Measurements from ENCODE around the gene CLEC6A.
"Not testable (repeated sequence)": the region's sequence is repeated elsewhere in the genome, so short reads cannot be mapped to it uniquely, and the experiment has no call there.

CLEC6A gene

GRCh38 chr12:8455727-8456360 is at the start of gene CLEC6A:
CLEC6A (plus strand) TSS chr12:8455962; CDS start chr12:8456112, 150 bp downstream.
- DNase-seq: no peak

- peak; percentile 73 for DNase-seq
Observed at GRCh38 chr12:8419576-8419975, 36.2 kb upstream of the CLEC6A start.

GRCh38 chr12:8420506-8420905 is 35.3 kb upstream of the CLEC6A start:
- DNase-seq: no peak

- not testable (repeated sequence) for DNase-seq
Observed at GRCh38 chr12:8444536-8445278, 11.1 kb upstream of the CLEC6A start.

- no peak for DNase-seq
Observed at GRCh38 chr12:8445731-8446130, 10.0 kb upstream of the CLEC6A start.

GRCh38 chr12:8446642-8447547 is 8.9 kb upstream of the CLEC6A start:
- DNase-seq: no peak

- DNase-seq: no peak
Observed at GRCh38 chr12:8449355-8449859, 6.4 kb upstream of the CLEC6A start.

- no peak for DNase-seq
Observed at GRCh38 chr12:8452036-8452435, 3.7 kb upstream of the CLEC6A start.

- DNase-seq: no peak
Observed at GRCh38 chr12:8453021-8453513, 2.7 kb upstream of the CLEC6A start.

GRCh38 chr12:8453796-8454195 is 2.0 kb upstream of the CLEC6A start:
- no peak for DNase-seq

- no peak for DNase-seq
Observed at GRCh38 chr12:8455271-8455670, 491 bp upstream of the CLEC6A start.

- DNase-seq: no peak
Observed at GRCh38 chr12:8461426-8461825, 5.7 kb downstream of the CLEC6A start.

- DNase-seq: no peak
Observed at GRCh38 chr12:8465301-8465996, 9.7 kb downstream of the CLEC6A start.

GRCh38 chr12:8466241-8466640 is 10.5 kb downstream of the CLEC6A start:
- no peak for DNase-seq

- no peak for DNase-seq
Observed at GRCh38 chr12:8471090-8471489, 15.3 kb downstream of the CLEC6A start.

GRCh38 chr12:8475508-8476203 is 19.9 kb downstream of the CLEC6A start:
- DNase-seq: no peak

GRCh38 chr12:8482571-8483061 is 26.9 kb downstream of the CLEC6A start:
- DNase-seq: no peak

- no peak for DNase-seq
Observed at GRCh38 chr12:8483079-8483478, 27.3 kb downstream of the CLEC6A start.

- no peak for DNase-seq
Observed at GRCh38 chr12:8491646-8492530, 36.1 kb downstream of the CLEC6A start.

GRCh38 chr12:8493084-8493483 is 37.3 kb downstream of the CLEC6A start:
- no peak for DNase-seq

GRCh38 chr12:8495671-8496070 is 39.9 kb downstream of the CLEC6A start:
- not testable (repeated sequence) for DNase-seq

All from activated CD8-positive, alpha-beta memory T cell treated with anti-CD3 and anti-CD28 coated beads for 24 hours (primary cell).